ENCODE results near the gene CDH4.

GRCh38 chr20:61829526-61829925, 577.5 kb downstream of the CDH4 start:
- TF ChIP-seq POLR2A (IDR thresholded peaks at IDR 0.05), result no peak
- TF ChIP-seq, protein P1, sequence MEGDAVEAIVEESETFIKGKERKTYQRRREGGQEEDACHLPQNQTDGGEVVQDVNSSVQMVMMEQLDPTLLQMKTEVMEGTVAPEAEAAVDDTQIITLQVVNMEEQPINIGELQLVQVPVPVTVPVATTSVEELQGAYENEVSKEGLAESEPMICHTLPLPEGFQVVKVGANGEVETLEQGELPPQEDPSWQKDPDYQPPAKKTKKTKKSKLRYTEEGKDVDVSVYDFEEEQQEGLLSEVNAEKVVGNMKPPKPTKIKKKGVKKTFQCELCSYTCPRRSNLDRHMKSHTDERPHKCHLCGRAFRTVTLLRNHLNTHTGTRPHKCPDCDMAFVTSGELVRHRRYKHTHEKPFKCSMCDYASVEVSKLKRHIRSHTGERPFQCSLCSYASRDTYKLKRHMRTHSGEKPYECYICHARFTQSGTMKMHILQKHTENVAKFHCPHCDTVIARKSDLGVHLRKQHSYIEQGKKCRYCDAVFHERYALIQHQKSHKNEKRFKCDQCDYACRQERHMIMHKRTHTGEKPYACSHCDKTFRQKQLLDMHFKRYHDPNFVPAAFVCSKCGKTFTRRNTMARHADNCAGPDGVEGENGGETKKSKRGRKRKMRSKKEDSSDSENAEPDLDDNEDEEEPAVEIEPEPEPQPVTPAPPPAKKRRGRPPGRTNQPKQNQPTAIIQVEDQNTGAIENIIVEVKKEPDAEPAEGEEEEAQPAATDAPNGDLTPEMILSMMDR (IDR thresholded peaks at IDR 0.05), result no peak
